ENCODE data around the gene SPINK14.

Gene SPINK14, protein sequence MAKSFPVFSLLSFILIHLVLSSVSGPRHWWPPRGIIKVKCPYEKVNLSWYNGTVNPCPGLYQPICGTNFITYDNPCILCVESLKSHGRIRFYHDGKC

DNA sequence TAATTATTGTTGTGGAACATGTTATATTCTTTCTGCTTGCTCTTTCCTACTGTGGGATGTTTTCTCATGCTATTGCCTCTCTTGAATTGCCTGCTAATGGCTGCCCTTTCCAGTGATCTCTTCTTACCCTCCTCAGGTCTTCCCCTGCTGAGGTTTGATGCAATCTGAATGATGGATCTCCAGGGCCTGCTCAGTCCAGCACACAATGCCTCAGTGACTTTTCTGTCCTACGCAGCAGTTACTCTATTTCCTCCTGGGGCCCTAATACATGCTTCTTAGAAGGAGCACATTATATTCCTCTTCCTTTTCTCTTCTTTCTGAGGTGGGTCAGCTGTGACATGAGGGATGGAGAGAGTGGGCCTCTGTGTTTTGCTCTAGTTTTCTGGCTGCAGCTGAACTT is at the start of gene SPINK14:
SPINK14 (plus strand) TSS at position 301 of the 400 bp plus-strand sequence. CDS start 1,187 bp downstream, outside the sequence.
- no peak for DNase-seq (ENCODE audit: low read depth in 2 of 2)

DNA sequence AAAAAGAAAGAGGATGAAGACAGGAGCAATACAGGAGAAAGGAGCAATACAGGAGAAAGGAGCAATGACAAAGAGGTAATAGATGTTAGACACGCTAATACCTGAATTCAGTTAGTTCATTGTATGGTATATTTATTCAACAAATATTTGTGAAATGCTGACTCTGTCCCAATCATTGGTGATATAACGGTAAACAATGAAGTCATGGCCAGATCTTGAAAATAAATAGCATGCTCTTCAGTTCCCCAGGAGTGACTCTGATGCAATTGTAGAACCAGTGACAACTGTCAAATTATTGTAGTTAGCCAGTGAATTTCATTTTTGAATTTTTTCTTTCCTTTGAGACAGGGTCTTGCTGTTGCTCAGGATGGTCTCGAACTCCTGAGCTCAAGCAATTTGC is 48.0 kb upstream of the SPINK14 start:
- no peak for DNase-seq (ENCODE audit: low read depth in 2 of 2)

DNA sequence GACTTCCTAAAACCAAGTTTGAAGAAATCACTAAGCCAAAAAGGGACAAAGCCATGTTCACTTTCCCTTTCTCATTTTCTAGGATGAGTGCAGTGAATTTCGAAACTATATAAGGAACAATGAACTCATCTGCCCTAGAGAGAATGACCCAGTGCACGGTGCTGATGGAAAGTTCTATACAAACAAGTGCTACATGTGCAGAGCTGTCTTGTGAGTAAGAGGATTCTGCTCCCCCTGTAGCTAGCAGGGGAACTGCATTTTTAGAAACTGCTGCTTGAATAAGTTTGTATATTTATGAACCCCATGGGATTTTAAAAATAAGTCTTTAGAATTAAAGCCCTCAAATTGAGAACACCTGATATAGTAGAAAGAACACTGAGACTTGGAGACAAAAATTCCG is 42.7 kb upstream of the SPINK14 start:
- DNase-seq (ENCODE audit: low read depth in 2 of 2) = no peak

DNA sequence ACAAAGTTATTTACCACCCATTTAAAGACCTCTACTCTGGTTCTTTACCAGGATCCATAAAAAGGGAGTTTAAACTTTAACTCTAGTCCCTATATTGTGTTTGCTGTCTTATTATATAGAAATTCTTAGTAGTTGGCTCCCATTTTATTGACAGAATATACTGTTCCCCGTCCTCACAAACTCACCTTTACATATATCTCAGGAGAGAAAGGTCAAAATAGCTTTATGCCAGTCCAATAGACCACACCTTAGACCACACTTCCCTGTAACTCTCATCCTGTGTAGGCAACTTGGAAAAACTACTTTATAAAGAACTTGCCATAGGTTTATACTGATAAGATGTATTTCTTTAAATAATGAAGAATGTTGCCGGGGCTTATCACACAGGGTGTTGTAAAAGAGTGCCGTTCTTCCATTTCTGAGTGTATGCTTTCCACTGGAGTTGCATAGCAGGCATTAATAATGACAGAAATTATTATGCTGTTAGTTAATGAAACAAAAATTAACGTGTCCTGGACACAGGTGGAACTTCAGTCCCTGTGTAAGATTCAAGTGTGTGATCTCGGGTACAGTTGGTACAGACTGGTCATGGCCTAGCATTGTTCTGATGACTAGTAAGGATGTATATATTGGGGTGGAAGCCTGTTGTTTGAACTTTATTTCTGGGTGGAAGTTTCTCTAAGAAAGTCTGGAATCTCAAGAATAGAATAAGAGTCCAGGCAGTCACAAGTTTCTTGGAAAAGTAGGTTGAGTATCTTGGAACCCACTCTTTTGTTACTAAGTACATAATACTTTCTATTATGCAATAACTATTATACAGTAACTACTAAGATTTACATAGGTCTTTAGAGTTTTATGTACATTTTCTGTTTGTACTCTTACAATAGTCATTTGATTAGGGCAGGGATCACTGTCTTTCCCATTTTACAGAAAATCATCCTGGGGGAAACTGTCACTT is 33.0 kb upstream of the SPINK14 start:
- DNase-seq (ENCODE audit: low read depth in 2 of 2) = no peak

DNA sequence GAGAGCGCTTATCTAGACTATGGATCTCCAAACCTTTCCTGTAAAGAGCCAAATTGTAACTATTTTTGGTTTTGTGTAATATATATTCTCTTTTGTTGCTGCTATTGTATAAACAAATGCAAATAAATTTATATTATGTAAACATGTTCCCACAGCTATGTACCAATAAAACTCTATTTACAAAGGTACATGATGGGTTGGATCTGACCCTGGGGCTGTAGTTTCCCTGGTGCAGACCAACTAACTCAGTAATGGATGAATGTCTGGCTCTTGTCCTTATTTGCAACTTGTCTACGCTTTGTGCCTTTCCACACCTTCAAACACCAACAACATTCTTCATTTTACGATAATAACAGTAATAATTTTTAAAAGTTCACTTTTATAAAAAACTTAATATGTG is 27.5 kb upstream of the SPINK14 start:
- DNase-seq (ENCODE audit: low read depth in 2 of 2) = no peak

DNA sequence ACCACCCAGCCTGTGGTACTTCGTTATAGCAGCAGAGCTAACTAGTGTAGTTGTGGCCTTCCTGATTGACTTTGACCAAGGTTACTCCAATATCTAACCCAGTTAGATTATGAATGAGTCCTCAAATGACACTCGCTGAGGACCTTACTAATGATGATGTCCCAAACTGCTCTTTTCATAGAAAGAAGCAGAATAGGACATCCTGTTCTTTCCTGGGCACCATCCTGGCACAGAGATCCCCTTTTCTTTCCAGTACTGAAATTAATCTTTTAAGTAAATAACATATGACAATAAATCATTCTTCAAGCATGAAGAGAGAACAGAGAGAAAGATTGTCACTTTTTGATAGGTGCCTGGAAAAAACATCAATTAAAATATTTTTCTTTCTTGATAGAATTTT is 26.7 kb upstream of the SPINK14 start:
- DNase-seq (ENCODE audit: low read depth in 2 of 2) = no peak

DNA sequence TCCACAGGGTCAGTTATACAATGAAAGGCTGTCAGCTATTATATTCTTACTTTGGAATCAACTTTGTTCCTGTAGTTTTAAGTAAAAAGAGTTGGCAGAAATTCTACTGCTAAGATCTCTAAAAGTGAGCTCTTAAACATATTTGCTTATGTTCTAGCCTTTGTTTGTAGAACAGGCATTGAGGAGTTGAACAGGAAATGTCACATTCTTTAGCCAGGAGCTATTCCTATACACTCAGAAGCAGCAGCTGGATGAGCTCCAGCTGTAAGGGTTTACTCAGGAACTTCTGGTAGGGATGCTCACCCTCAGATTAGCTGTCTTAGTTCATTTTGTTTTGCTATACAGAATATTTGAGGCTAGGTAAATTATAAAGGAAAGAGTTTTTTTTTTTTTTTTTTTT is 22.4 kb upstream of the SPINK14 start:
- no peak for DNase-seq (ENCODE audit: low read depth in 2 of 2)

DNA sequence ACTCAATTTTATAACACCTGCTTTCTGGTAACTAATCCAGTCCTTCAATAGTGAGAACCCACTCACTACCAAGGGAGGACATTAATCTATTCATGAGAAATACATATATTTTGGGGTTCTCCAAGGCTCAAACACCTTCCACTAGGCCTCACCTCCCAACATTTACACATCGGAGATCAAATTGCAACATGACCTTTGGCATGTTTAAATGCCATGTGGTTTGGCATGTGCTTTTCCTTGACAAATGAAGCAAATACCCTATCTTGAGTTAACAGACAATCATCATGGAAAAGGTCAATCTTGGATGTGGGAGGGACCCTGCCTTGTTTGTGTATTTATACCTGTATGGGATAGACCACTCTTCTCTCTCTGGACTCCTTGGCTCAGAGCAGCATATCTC is 21.9 kb upstream of the SPINK14 start:
- no peak for DNase-seq (ENCODE audit: low read depth in 2 of 2)

DNA sequence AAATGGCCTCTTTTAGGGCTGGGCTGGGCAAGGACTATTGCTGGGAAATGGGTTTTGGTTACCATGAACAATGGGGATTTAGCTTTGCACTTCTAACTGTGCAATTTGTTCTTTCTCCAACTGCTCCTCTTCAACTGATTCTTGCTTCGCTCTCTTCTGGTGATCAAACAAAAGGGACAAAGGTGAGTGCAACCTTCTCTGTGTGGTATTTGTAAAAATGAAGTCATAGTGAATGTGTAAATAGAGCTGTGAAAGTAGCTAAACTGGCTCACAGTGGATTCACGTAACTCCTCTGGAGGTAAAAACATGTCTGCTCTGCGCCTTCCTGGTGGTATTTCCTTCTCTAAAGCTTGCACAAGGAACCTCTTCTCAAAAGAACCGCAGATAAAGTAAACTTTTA is 20.9 kb upstream of the SPINK14 start:
- DNase-seq (ENCODE audit: low read depth in 2 of 2) = no peak

DNA sequence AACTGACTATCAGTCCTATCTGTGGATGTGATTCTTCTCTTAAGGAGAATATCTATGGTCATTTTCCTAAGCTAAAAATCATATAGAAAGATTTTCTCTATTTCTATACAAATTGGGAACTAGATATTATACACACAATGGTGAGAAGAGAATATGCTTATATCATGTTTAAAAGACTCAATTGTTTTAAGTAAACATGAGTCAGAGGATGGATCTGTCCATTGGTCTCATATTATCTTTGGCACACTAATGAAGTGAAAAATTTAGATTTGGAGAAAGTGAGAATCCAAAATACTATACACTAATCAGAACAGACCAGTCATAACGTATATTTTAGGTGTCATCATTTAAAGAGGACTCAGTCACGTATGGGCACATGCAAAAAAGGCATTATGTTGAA is 16.5 kb upstream of the SPINK14 start:
- no peak for DNase-seq (ENCODE audit: low read depth in 2 of 2)

DNA sequence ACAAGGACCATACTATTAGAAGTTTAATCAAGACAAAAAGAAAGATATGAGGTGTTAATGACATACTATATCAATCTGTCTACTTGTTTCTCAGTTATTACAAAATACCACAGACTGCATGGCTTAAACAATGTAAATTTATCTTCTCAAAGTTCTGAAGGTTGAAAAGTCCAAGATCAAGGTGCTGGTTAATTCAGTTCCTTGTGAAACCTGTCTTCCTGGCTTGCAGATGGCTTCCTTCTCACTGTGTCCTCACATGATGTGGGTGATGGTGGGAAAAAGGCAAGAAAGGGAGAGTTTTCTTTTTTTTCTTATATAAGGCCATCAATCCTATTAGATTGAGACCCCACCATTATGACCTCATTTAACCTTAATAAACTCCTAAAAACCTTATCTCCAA is 15.6 kb upstream of the SPINK14 start:
- DNase-seq (ENCODE audit: low read depth in 2 of 2) = no peak

DNA sequence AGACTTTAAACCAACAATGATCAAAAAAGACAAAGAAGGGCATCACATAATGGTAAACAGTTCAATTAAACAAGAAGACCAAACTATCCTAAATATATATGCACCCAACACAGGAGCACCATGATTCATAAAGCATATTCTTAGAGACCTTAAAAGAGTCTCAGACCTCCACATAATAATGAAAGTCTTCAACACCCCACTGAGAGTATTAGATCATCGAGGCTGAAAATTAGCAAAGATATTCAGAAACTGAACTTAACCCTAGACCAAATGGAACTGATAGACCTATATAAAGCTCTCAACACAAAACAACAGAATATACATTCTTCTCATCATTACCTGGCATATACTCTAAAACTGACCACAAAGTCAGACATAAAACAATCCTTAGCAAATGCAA is 11.7 kb upstream of the SPINK14 start:
- DNase-seq (ENCODE audit: low read depth in 2 of 2) = no peak

DNA sequence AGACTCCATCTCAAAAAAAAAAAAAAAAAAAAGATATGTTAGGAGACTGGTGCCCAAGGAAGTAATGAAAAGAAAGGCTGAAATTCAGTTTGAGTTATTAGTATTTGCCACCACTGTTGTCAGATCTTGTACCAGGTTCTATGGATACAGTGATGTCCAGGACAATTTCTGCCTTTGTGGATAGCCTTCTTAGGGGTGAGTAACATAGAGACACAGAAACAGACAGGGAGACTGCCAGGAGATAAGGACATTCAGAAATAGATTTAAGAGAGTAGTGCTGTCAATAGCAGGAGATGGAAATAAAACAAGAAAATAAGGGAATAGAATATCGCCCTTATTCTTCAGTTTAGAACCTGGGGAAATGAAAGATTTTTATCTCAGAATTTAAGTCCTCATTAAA is 6.3 kb upstream of the SPINK14 start:
- DNase-seq (ENCODE audit: low read depth in 2 of 2) = no peak

DNA sequence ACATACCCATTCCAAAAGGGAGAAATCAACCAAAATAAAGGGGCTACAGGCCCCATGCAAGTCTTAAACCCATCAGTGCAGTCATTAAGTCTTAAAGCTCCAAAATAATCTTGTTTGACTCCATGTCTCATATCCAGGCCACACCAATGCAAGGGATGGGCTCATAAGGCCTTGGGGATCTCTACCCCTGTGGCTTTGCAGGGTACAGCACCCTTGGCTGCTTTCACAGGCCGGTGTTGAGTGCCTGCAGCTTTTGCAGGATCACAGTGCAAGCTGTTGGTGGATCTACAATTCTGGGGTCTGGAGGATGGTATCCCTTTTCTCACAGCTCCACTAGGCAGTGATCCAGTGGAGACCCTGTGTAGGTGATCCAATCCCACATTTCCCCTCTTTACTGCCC is 5.0 kb upstream of the SPINK14 start:
- DNase-seq (ENCODE audit: low read depth in 2 of 2) = no peak

DNA sequence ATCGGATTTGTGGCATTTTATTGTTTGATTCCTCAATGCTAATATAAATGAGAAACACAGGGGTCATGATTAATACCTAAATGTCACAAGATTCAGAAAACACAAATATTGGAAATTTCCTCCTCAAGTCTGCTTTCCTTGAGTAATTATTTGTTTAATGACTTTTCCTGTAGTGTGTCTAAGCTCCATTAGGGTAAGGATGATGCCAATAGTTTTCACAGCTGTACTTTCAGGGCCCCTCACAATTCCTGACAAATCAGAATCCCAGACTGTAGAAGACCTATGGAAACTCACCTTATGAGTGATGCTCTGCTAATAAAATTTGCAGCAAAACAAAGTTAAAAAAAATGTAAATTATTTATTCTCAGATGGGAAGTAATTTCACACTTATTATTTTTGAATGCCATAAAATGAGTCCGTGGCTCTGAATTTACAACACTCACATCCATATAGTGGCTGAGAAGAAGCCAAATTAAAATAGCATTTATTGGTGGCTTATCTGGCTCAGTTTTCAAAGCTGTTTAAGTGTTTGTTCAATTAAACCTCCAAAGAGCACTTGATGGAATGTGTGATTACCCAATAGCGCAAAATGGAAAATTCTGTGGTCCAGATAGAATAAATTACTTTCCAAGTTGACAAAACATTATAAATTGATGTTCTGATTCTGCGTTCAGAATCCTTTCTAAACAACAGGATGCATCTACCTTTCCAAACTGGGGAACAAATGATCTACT is 1.6 kb upstream of the SPINK14 start:
- no peak for DNase-seq (ENCODE audit: low read depth in 2 of 2)

DNA sequence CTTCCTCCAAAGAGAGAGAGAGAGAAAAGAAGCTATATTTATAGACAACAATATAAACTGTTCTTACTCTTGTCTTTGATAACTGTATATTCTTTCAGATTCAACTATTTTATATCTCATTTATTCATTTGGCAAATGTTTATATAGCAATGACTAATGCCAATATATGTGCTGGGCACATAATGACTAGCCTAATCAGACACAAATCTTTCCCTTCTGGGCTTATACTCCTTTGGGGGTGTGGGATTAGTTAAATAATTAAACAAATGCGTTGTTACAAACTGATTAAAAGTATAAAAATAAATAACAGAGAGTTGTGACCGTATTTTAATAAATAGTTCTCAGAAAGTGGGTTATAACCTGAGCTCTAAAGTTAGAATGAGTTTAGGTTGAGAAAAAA is 4.0 kb downstream of the SPINK14 start:
- no peak for DNase-seq (ENCODE audit: low read depth in 2 of 2)

DNA sequence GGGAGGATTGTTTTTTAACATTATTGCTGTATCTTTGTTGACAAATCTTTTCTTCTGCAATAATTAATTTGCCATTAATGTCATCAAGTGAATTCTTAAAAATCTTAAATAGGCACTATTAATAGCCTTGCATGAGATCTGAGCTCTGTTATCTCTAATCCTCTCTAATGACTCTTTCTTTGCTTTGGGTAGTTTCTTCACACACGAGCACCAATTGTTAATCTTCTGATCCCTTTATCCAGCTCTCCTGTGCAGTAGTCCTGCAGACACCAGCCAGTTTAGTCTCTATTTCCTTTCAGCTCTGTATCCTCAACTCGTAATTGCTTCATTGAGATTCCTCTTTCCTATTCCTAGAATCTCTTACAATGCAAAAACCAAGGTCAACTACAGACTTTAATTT is 8.1 kb downstream of the SPINK14 start:
- no peak for DNase-seq (ENCODE audit: low read depth in 2 of 2)

DNA sequence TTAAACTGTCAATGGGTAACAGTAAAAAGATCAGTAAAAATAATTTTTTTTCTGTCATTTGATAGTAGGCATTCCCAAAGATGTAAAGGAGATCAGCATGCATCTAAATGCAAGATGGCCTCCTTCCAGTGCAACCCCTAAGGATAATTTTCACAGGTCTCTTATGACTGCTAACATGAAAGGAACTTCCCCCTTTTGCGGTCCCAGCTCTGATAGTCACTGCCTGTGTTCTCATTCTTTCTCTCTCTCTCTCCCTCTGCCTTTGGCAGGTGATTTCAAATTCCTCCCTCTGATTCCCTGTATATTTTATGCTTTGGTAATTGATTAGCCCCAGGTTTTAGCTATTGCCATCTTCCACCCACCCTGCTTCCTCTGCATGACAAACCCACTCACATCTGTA is 8.9 kb downstream of the SPINK14 start:
- no peak for DNase-seq (ENCODE audit: low read depth in 2 of 2)

DNA sequence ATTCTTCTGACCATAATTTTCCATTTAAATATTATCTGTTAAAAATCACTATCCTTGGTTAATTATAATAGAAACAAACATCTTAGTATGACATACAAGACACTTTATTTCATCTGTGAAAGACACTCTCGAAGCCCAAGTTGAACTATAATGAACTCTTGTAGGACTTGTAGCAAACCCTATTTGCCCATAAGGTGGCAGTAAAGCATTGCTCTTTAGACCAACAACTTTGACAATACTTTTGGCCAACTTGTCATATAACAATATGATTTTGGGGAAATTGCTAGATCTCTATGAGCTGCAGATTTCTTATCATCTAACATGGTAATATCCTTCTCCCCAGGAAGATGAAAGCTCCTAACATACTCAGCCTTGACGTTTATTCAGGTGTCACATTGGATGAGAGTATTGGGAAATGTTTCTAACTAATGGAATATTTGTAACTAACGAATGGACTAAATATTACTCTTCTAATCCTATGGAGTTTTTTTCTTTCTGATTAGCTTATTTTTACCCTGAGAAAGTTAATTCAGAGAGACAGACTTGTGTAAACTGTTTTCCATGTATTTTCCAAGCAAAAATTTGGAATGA is 11.0 kb downstream of the SPINK14 start:
- no peak for DNase-seq (ENCODE audit: low read depth in 2 of 2)

DNA sequence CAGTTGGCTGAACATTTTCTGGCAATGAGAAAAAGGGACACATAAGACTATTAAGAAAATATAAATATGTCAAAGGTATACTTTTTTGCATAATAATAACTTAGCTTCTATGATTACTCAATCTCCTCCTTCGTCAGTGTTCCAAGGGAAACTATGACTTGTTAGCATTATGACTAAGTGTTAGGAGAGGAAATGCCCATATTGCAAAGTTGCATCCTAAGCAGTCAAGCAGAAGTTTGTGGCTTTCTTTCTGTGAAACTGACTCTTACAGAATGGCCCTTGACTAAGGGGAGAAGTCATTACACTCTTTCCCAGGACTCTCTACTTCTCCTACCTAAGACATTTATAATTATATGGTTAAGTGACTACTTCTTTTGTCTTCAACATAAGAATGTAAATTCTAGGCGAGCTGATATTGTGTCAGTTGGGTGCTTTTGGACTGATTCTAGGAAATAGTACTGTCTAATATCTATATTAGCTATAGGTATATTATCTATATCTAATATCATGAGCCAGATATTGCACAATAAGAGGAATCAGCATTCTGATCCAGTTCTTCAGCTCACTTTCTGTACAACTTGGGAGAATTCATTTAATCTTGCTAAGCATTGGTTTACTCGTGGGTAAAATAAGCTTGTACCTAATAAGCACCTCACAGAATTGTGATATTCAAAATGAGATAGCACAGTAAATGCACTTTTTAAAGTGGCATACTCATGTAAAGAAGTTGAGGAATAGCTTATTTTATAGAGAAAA is 18.1 kb downstream of the SPINK14 start:
- no peak for DNase-seq (ENCODE audit: low read depth in 2 of 2)

DNA sequence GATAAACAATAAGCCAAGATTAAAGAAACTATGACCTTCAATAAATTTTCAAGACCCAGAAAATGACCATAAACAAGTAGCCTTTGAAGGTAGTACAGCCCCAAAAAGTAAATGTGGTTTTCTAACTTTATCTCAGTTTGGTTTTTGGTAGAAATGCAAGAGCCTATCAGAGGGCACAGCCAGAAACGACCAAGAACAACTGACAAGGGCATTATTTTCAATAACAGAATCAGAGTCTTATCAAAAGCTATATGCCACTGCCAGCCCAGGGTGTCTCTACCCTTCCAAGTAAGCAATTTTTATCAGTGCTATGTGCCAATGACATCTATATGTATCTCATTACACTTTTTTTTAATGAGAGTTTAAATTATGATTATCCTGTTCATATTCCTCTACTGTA is 22.7 kb downstream of the SPINK14 start:
- no peak for DNase-seq (ENCODE audit: low read depth in 2 of 2)

DNA sequence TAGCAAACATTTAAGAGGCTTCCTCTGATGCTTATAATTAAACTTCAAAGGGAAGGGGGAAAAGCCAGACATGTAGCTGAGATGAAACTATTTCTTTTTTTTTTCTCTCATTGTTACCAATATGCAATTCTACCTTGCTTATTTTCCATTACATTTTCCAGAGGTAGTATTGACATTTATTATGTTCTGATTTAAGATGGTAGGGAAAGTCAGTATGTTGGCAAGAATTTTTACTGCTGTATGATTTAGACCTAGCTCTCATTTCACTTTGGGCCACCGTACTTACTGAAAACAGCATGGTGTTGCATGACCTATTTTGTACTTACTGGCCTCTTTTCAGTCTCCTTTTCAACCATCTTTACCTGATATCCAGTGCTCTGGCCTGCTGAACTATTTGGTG is 24.9 kb downstream of the SPINK14 start:
- no peak for DNase-seq (ENCODE audit: low read depth in 2 of 2)
